Right lobe of liver (tissue), 4 donors: ENCODE results near the gene CLPTM1L.

Source experiments
- POLR2A ChIP-seq: fragments of 450-650 bp; IDR thresholded peaks from one replicate; pipeline ENCODE4 v1.6.1; 2017; ENCODE audit warnings: antibody characterized with exemption, mild to moderate bottlenecking
- TF ChIP-seq, protein P1 (sequence below), 4 donors: fragments of 200-600 bp in 3 of 4; fragments of 450-650 bp in 1 of 4; IDR thresholded peaks; one replicate each; pipeline versions ENCODE4 v1.5.1 to v1.8.0; 2016 to 2022; ENCODE audit warnings: antibody characterized with exemption in 4 of 4, mild to moderate bottlenecking in 2 of 4
- donor health status: DM: no; HTN: no; CAD: no.
- donor health status: DM: no; HTN: no; CAD: no.
- donor health status: DM: no; HTN: yes; CAD: no.

DNA sequence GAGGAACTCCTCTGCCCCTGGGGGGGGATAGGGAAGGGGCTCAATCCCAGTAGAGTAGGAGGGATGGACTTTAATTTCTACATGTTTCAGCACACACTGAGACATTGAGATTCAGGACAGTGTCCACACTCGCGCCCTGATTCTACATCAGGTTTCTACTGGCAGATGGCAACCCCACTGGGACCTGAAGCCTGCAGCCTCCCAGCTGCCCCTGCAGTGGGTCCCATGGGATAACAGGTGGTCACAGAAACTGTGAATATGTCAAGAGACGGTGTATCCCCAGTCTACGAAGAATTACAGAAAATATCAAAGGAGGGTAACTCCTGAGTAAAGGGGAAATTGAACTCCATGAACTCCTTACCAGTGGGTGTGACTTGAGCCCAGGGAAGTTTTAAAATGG, 47.7 kb downstream of the CLPTM1L start:
- TF ChIP-seq, protein P1, sequence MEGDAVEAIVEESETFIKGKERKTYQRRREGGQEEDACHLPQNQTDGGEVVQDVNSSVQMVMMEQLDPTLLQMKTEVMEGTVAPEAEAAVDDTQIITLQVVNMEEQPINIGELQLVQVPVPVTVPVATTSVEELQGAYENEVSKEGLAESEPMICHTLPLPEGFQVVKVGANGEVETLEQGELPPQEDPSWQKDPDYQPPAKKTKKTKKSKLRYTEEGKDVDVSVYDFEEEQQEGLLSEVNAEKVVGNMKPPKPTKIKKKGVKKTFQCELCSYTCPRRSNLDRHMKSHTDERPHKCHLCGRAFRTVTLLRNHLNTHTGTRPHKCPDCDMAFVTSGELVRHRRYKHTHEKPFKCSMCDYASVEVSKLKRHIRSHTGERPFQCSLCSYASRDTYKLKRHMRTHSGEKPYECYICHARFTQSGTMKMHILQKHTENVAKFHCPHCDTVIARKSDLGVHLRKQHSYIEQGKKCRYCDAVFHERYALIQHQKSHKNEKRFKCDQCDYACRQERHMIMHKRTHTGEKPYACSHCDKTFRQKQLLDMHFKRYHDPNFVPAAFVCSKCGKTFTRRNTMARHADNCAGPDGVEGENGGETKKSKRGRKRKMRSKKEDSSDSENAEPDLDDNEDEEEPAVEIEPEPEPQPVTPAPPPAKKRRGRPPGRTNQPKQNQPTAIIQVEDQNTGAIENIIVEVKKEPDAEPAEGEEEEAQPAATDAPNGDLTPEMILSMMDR (IDR thresholded peaks at IDR 0.05) = no peak
- no peak for TF ChIP-seq POLR2A
